Activated T-cell treated with anti-CD3 and anti-CD28 coated beads, Interleukin-2, amount 50 U/mL, for 4 hours (primary cell): Measurements from ENCODE around the gene BAG5. TPM values are rescaled to one million over a fixed set of nuclear protein-coding genes. Genes with fewer than 3 reads are reported as not detected.

ENCODE experiments used
- ATAC-seq, 2 donors: fragments of 200-7000 bp; cut with Tn5 transposase; one replicate each; pipeline ENCODE4 v1.10.0; 2021
- DNase-seq: peaks from one replicate; pipeline ENCODE4 v3.0.0-alpha.2; 2020
- H3K27me3 Mint-ChIP-seq: one replicate; pipeline ENCODE4 v1.8.0; 2021; ENCODE audit warnings: low read depth, mixed read lengths
- H3K36me3 Mint-ChIP-seq: one replicate; pipeline ENCODE4 v1.8.0; 2022; ENCODE audit warnings: mixed read lengths; ENCODE audit not compliant: insufficient read depth
- H3K4me1 Mint-ChIP-seq: one replicate; pipeline ENCODE4 v1.8.0; 2021; ENCODE audit warnings: low read depth, mixed read lengths
- H3K4me3 Mint-ChIP-seq: one replicate; pipeline ENCODE4 v1.8.0; 2021; ENCODE audit warnings: mild to moderate bottlenecking, moderate library complexity, mixed read lengths
- H3K9me3 Mint-ChIP-seq: one replicate; pipeline ENCODE4 v1.8.0; 2021; ENCODE audit warnings: mixed read lengths
- total RNA-seq, 3 donors: library from RNA; stranded (reverse); gene quantifications; one replicate each; pipeline ENCODE4 v1.2.1, GENCODE V29; 2021

The BAG5 gene
- total RNA-seq, 3 donors from 2014 or later, result 31.4 to 35.6 (median 32.2) TPM

GRCh38 chr14:103578401-103579075 lies 16.1 kb upstream of the BAG5 start:
- no peak for DNase-seq
- H3K27me3 Mint-ChIP-seq, result no peaks in the 10 kb centered on the region
- H3K4me3 Mint-ChIP-seq, result no peak overlapping the region
- H3K9me3 Mint-ChIP-seq, result no peaks in the 10 kb centered on the region
- no peak for ATAC-seq
- H3K36me3 Mint-ChIP-seq, result peaks cover 22% of the 10 kb centered on the region
- H3K4me1 Mint-ChIP-seq, result no peaks in the 10 kb centered on the region

GRCh38 chr14:103576371-103577024 lies 14.0 kb upstream of the BAG5 start:
- Mint-ChIP-seq H3K9me3 (no peaks in the 10 kb centered on the region), H3K27me3 (no peaks in the 10 kb centered on the region), H3K36me3 (peaks cover 20% of the 10 kb centered on the region), H3K4me3 (no peak overlapping the region), H3K4me1 (no peaks in the 10 kb centered on the region)
- ATAC-seq (no peak), DNase-seq (no peak)

GRCh38 chr14:103574707-103575285 lies 12.3 kb upstream of the BAG5 start:
- DNase-seq, result no peak
- Mint-ChIP-seq H3K9me3 (no peaks in the 10 kb centered on the region), H3K4me1 (no peaks in the 10 kb centered on the region), H3K4me3 (no peak overlapping the region), H3K36me3 (peaks cover 19% of the 10 kb centered on the region), H3K27me3 (no peaks in the 10 kb centered on the region)
- no peak for ATAC-seq

GRCh38 chr14:103574104-103574503 lies 11.6 kb upstream of the BAG5 start:
- Mint-ChIP-seq H3K4me3 (no peak overlapping the region), H3K27me3 (no peaks in the 10 kb centered on the region), H3K36me3 (peaks cover 19% of the 10 kb centered on the region), H3K4me1 (no peaks in the 10 kb centered on the region), H3K9me3 (no peaks in the 10 kb centered on the region)
- DNase-seq (no peak), ATAC-seq (no peak)

- no peak overlapping the region for H3K4me3 Mint-ChIP-seq
- no peak for ATAC-seq
- peaks cover 12% of the 10 kb centered on the region for H3K4me1 Mint-ChIP-seq
These were observed 7.0 kb upstream of the BAG5 start for GRCh38 chr14:103569408-103569807.

GRCh38 chr14:103568952-103569351 lies 6.5 kb upstream of the BAG5 start:
- ATAC-seq, result no peak
- Mint-ChIP-seq H3K36me3 (peaks cover 3% of the 10 kb centered on the region), H3K9me3 (no peaks in the 10 kb centered on the region), H3K27me3 (no peaks in the 10 kb centered on the region), H3K4me1 (peaks cover 16% of the 10 kb centered on the region), H3K4me3 (no peak overlapping the region)
- DNase-seq, result no peak

More at GRCh38 chr14:103569408-103569807, 7.0 kb upstream of the BAG5 start:
- H3K9me3 Mint-ChIP-seq, result no peaks in the 10 kb centered on the region
- no peaks in the 10 kb centered on the region for H3K27me3 Mint-ChIP-seq
- peaks cover 7% of the 10 kb centered on the region for H3K36me3 Mint-ChIP-seq
- DNase-seq, result no peak

- ATAC-seq, result no peak
- Mint-ChIP-seq H3K36me3 (peaks cover 16% of the 10 kb centered on the region), H3K4me3 (peak overlapping the region; percentile 95), H3K9me3 (no peaks in the 10 kb centered on the region), H3K4me1 (peaks cover 48% of the 10 kb centered on the region), H3K27me3 (no peaks in the 10 kb centered on the region)
- DNase-seq, result no peak
These were observed 1.5 kb upstream of the BAG5 start for GRCh38 chr14:103563844-103564505.

- Mint-ChIP-seq H3K9me3 (no peaks in the 10 kb centered on the region), H3K36me3 (peaks cover 20% of the 10 kb centered on the region), H3K4me1 (peaks cover 56% of the 10 kb centered on the region), H3K4me3 (peak overlapping the region; percentile 95), H3K27me3 (no peaks in the 10 kb centered on the region)
- ATAC-seq (no peak), DNase-seq (no peak)
These were observed 766 bp upstream of the BAG5 start for GRCh38 chr14:103563226-103563620.

- peaks cover 64% of the 10 kb centered on the region for H3K4me1 Mint-ChIP-seq
- H3K9me3 Mint-ChIP-seq, result no peaks in the 10 kb centered on the region
- no peaks in the 10 kb centered on the region for H3K27me3 Mint-ChIP-seq
- H3K36me3 Mint-ChIP-seq, result peaks cover 20% of the 10 kb centered on the region
- H3K4me3 Mint-ChIP-seq, result peak overlapping the region; percentile 95
- DNase-seq (no peak), ATAC-seq (peak in 1 of 2 donors; percentile 66)
These were observed 353 bp downstream of the BAG5 start for GRCh38 chr14:103562179-103562428.

GRCh38 chr14:103561381-103562178 lies 877 bp downstream of the BAG5 start:
- peaks cover 65% of the 10 kb centered on the region for H3K4me1 Mint-ChIP-seq
- ATAC-seq (peak; percentile 45 to 49), DNase-seq (peak; percentile 31)
- H3K4me3 Mint-ChIP-seq, result peak overlapping the region; percentile 95
- H3K9me3 Mint-ChIP-seq, result no peaks in the 10 kb centered on the region
- H3K27me3 Mint-ChIP-seq, result no peaks in the 10 kb centered on the region
- peaks cover 20% of the 10 kb centered on the region for H3K36me3 Mint-ChIP-seq

GRCh38 chr14:103560691-103561090 lies 1.8 kb downstream of the BAG5 start:
- no peak for DNase-seq
- peaks cover 20% of the 10 kb centered on the region for H3K36me3 Mint-ChIP-seq
- ATAC-seq, result no peak
- peak overlapping the region; percentile 95 for H3K4me3 Mint-ChIP-seq
- H3K27me3 Mint-ChIP-seq, result no peaks in the 10 kb centered on the region
- no peaks in the 10 kb centered on the region for H3K9me3 Mint-ChIP-seq
- peaks cover 61% of the 10 kb centered on the region for H3K4me1 Mint-ChIP-seq

- Mint-ChIP-seq H3K4me3 (peak overlapping the region; percentile 24), H3K36me3 (peaks cover 24% of the 10 kb centered on the region)
- DNase-seq, result no peak
These were observed 2.7 kb downstream of the BAG5 start for GRCh38 chr14:103559766-103560165.

GRCh38 chr14:103558071-103558882 lies 4.2 kb downstream of the BAG5 start:
- no peak for ATAC-seq
- Mint-ChIP-seq H3K4me1 (peaks cover 56% of the 10 kb centered on the region), H3K27me3 (no peaks in the 10 kb centered on the region), H3K9me3 (no peaks in the 10 kb centered on the region), H3K36me3 (peaks cover 25% of the 10 kb centered on the region), H3K4me3 (no peak overlapping the region)
- DNase-seq, result no peak

More at GRCh38 chr14:103559766-103560165, 2.7 kb downstream of the BAG5 start:
- H3K4me1 Mint-ChIP-seq, result peaks cover 64% of the 10 kb centered on the region
- no peak for ATAC-seq
- no peaks in the 10 kb centered on the region for H3K9me3 Mint-ChIP-seq
- H3K27me3 Mint-ChIP-seq, result no peaks in the 10 kb centered on the region
